ENCODE measurements around the gene LIF.
"Not testable (repeated sequence)": the region's sequence is repeated elsewhere in the genome, so short reads cannot be mapped to it uniquely, and the experiment has no call there.

LIF gene

GRCh38 chr22:30236875-30237274 lies 9.7 kb downstream of the LIF start:
- TF ChIP-seq CTCF (conservative IDR thresholded peaks at IDR 0.05; ENCODE audit: low read depth, low read length) = no peak
- H3K4me3 ChIP-seq (ENCODE audit: low read depth, low read length) = no peak overlapping the region
- no peak for DNase-seq (ENCODE audit: low read depth)

GRCh38 chr22:30235687-30236170 lies 10.8 kb downstream of the LIF start:
- H3K4me3 ChIP-seq (ENCODE audit: low read depth, low read length) = no peak overlapping the region
- DNase-seq (ENCODE audit: low read depth) = peak; percentile 96
- TF ChIP-seq CTCF (conservative IDR thresholded peaks at IDR 0.05; ENCODE audit: low read depth, low read length) = no peak

- H3K4me3 ChIP-seq (ENCODE audit: low read depth, low read length) = no peak overlapping the region
- TF ChIP-seq CTCF (conservative IDR thresholded peaks at IDR 0.05; ENCODE audit: low read depth, low read length) = no peak
- DNase-seq (ENCODE audit: low read depth) = peak; percentile 88
These were observed 11.6 kb downstream of the LIF start for GRCh38 chr22:30234786-30235470.

GRCh38 chr22:30234325-30234724 lies 12.2 kb downstream of the LIF start:
- DNase-seq (ENCODE audit: low read depth); H3K4me3 ChIP-seq (ENCODE audit: low read depth, low read length): not testable (repeated sequence)

GRCh38 chr22:30233582-30233981 lies 13.0 kb downstream of the LIF start:
- no peak for DNase-seq (ENCODE audit: low read depth)
- TF ChIP-seq CTCF (conservative IDR thresholded peaks at IDR 0.05; ENCODE audit: low read depth, low read length) = no peak

GRCh38 chr22:30232716-30233218 lies 13.8 kb downstream of the LIF start:
- no peak for TF ChIP-seq CTCF (conservative IDR thresholded peaks at IDR 0.05; ENCODE audit: low read depth, low read length)
- DNase-seq (ENCODE audit: low read depth) = peak; percentile 63

More at GRCh38 chr22:30233582-30233981, 13.0 kb downstream of the LIF start:
- no peak overlapping the region for H3K4me3 ChIP-seq (ENCODE audit: low read depth, low read length)

GRCh38 chr22:30230787-30231461 lies 15.6 kb downstream of the LIF start:
- H3K4me3 ChIP-seq (ENCODE audit: low read depth, low read length) = no peak overlapping the region
- no peak for DNase-seq (ENCODE audit: low read depth)
- no peak for TF ChIP-seq CTCF (conservative IDR thresholded peaks at IDR 0.05; ENCODE audit: low read depth, low read length)

More at GRCh38 chr22:30232716-30233218, 13.8 kb downstream of the LIF start:
- no peak overlapping the region for H3K4me3 ChIP-seq (ENCODE audit: low read depth, low read length)

All from choroid plexus epithelial cell (primary cell).